OCI-LY1 (cell line): ENCODE data around the gene MTREX.

ENCODE experiments used
- EZH2 ChIP-seq: fragments of 200-600 bp; sonication (generic), shearing (Covaris generic); IDR thresholded peaks from 2 replicates; pipeline ENCODE4 v1.8.0; 2017; ENCODE audit warnings: borderline replicate concordance, mixed run types, mild to moderate bottlenecking, antibody characterized with exemption, low read length, moderate library complexity, mixed read lengths
- TF ChIP-seq, protein P1 (sequence below): fragments of 200-600 bp; sonication (generic), shearing (Covaris generic); IDR thresholded peaks from 2 replicates; pipeline ENCODE4 v1.5.1; 2017; ENCODE audit warnings: mild to moderate bottlenecking, antibody characterized with exemption, low read length, moderate library complexity, mixed read lengths

DNA sequence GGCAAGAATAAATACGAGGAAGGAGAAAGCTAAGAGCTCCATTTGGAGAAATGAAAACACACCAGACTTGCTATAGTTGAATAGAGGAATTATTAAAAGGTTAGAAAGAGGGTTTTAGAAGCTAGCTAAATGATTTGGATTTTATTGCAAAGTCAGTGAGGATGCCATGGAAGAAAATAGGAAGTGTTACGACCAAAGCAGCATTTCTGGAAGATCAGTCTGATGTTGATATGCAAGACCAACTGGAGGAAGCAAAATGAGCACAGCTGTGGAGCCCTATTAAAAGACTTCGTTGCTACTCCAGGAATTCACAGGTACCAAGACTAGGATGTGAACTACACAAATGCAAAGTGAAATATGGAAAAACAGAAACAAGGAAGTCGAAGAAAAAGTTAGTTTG is 2.4 kb upstream of the MTREX start:
- TF ChIP-seq, protein P1, sequence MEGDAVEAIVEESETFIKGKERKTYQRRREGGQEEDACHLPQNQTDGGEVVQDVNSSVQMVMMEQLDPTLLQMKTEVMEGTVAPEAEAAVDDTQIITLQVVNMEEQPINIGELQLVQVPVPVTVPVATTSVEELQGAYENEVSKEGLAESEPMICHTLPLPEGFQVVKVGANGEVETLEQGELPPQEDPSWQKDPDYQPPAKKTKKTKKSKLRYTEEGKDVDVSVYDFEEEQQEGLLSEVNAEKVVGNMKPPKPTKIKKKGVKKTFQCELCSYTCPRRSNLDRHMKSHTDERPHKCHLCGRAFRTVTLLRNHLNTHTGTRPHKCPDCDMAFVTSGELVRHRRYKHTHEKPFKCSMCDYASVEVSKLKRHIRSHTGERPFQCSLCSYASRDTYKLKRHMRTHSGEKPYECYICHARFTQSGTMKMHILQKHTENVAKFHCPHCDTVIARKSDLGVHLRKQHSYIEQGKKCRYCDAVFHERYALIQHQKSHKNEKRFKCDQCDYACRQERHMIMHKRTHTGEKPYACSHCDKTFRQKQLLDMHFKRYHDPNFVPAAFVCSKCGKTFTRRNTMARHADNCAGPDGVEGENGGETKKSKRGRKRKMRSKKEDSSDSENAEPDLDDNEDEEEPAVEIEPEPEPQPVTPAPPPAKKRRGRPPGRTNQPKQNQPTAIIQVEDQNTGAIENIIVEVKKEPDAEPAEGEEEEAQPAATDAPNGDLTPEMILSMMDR, result no peak
- TF ChIP-seq EZH2, result no peak
